HepG2 (cell line): ENCODE data around the gene COL4A2. TPM values are rescaled to one million over a fixed set of nuclear protein-coding genes. Genes with fewer than 3 reads are reported as not detected.

Experiments
- ATAC-seq: fragments of 200-7000 bp; cut with Tn5 transposase; 3 replicates; pipeline ENCODE4 v1.9.1; 2020; ENCODE audit warnings: mild to moderate bottlenecking, moderate library complexity
- BruUV-seq: library from RNA; stranded (reverse); fragments of 400-500 nt; replicated peaks from 2 replicates; lab custom pipeline; 2021; lab: Mats Ljungman, UMichigan
- CTCF ChIA-PET: fragments of 300-600 bp; formaldehyde crosslinking; extraction: SDS; loops from one replicate; lab custom pipeline; 2021; ENCODE audit warnings: low total read pairs, inconsistent platforms, low intra/inter-chr PET ratio; lab: Yijun Ruan, JAX
- POLR2A ChIA-PET: fragments of 350-600 bp; sonication (Branson Sonifier 250); formaldehyde crosslinking; loops from one replicate; lab custom pipeline; 2020; ENCODE audit warnings: antibody characterized with exemption, inconsistent platforms; lab: Yijun Ruan, JAX
- DNase-seq: peaks from one replicate; pipeline ENCODE4 v3.0.0-alpha.2; 2015; ENCODE audit warnings: low spot score
- FAIRE-seq: peaks from 3 replicates; lab custom pipeline; 2011; peaks lifted over from hg19 to GRCh38; lab: Jason Lieb, UNC
- H2AFZ ChIP-seq: one replicate; pipeline ENCODE4 v1.6.1; 2011; ENCODE audit warnings: low read length, inconsistent platforms
- H3K27ac ChIP-seq: fragments of 300-600 bp; 3 replicates; pipeline ENCODE4 v1.8.0; 2011; ENCODE audit warnings: mixed run types, mild to moderate bottlenecking, mixed read lengths, low read length, inconsistent platforms; ENCODE audit not compliant: insufficient read depth; ENCODE audit errors: extremely low read length
- H3K27me3 ChIP-seq, 2 experiments: fragments of 200-600 bp in 1 of 2; 2 replicates in 1 of 2; 3 replicates in 1 of 2; pipeline versions ENCODE4 v1.6.0 to v1.8.0; 2011; ENCODE audit warnings: low read length in 2 of 2, mild to moderate bottlenecking in 2 of 2, moderate library complexity in 2 of 2, inconsistent platforms in 1 of 2; ENCODE audit not compliant: insufficient read depth in 2 of 2, control insufficient read depth in 1 of 2
- H3K36me3 ChIP-seq, 2 experiments: fragments of 200-600 bp in 1 of 2; replicated peaks in 1 of 2; 2 replicates in 1 of 2; 3 replicates in 1 of 2; pipeline versions ENCODE4 v1.5.1 to v1.8.0; 2011; ENCODE audit warnings: low read length in 2 of 2, inconsistent platforms in 1 of 2; ENCODE audit not compliant: insufficient read depth in 2 of 2, control insufficient read depth in 1 of 2
- H3K4me1 ChIP-seq: 2 replicates; pipeline ENCODE4 v1.5.1; 2012; ENCODE audit warnings: low read length, inconsistent platforms; ENCODE audit not compliant: insufficient read depth
- H3K4me2 ChIP-seq: 2 replicates; pipeline ENCODE4 v1.6.0; 2011; ENCODE audit warnings: low read depth, low read length, inconsistent platforms
- H3K4me3 ChIP-seq, 3 experiments: fragments of 200-600 bp in 1 of 3; sonication (generic), shearing (Covaris generic) in 1 of 3; replicated peaks in 1 of 3; 2 replicates each; pipeline ENCODE4 v1.5.1; 2011 to 2016; ENCODE audit warnings: low read length in 3 of 3, inconsistent platforms in 2 of 3, low read depth in 2 of 3, mild to moderate bottlenecking in 2 of 3, control low read depth in 1 of 3, mixed read lengths in 1 of 3; ENCODE audit not compliant: insufficient read depth in 1 of 3
- H3K79me2 ChIP-seq: one replicate; pipeline ENCODE4 v1.6.1; 2011; ENCODE audit warnings: low read length, inconsistent platforms; ENCODE audit not compliant: insufficient read depth
- H3K9ac ChIP-seq: 2 replicates; pipeline ENCODE4 v1.6.0; 2011; ENCODE audit warnings: mild to moderate bottlenecking, low read depth, low read length, inconsistent platforms; ENCODE audit not compliant: insufficient read depth
- H3K9me3 ChIP-seq: 2 replicates; pipeline ENCODE4 v1.5.1; 2012; ENCODE audit warnings: mild to moderate bottlenecking, low read length
- H4K20me1 ChIP-seq: 2 replicates; pipeline ENCODE4 v1.6.0; 2011; ENCODE audit warnings: inconsistent platforms, mild to moderate bottlenecking, low read length, moderate library complexity; ENCODE audit not compliant: insufficient read depth
- BCL3 ChIP-seq: sonication (generic); formaldehyde crosslinking; IDR thresholded peaks from 2 replicates; pipeline ENCODE4 v1.5.1; 2020; ENCODE audit warnings: mild to moderate bottlenecking, missing genetic modification reagents, moderate library complexity
- CAMTA2 ChIP-seq: sonication (generic); formaldehyde crosslinking; IDR thresholded peaks from 2 replicates; pipeline ENCODE4 v1.4.0; 2020; ENCODE audit warnings: mild to moderate bottlenecking, missing genetic modification reagents, borderline replicate concordance
- DRAP1 ChIP-seq: IDR thresholded peaks from 2 replicates; pipeline ENCODE4 v1.6.1; 2016; ENCODE audit warnings: missing genetic modification reagents, missing compliant biosample characterization
- ELF4 ChIP-seq: sonication (generic); formaldehyde crosslinking; IDR thresholded peaks from 2 replicates; pipeline ENCODE4 v1.5.0; 2020; ENCODE audit warnings: missing genetic modification reagents, mild to moderate bottlenecking, moderate library complexity, borderline replicate concordance
- KAT2B ChIP-seq: fragments of 150-350 bp; IDR thresholded peaks from 2 replicates; pipeline ENCODE4 v1.6.1; 2014; ENCODE audit warnings: low read depth, low read length, borderline replicate concordance
- KAT8 ChIP-seq: IDR thresholded peaks from 2 replicates; pipeline ENCODE4 v1.6.1; 2016; ENCODE audit warnings: missing genetic modification reagents, missing compliant biosample characterization
- RFXANK ChIP-seq: IDR thresholded peaks from 2 replicates; pipeline ENCODE4 v1.6.1; 2016
- SETDB1 ChIP-seq: sonication (generic); formaldehyde crosslinking; IDR thresholded peaks from 2 replicates; pipeline ENCODE4 v1.5.1; 2020; ENCODE audit warnings: missing genetic modification reagents, mild to moderate bottlenecking, borderline replicate concordance
- SOX6 ChIP-seq, 2 experiments: fragments of 450-650 bp in 1 of 2; sonication (generic) in 1 of 2; formaldehyde crosslinking in 1 of 2; IDR thresholded peaks; 2 replicates each; pipeline versions ENCODE4 v1.4.0 to v1.6.1; 2017 to 2020; ENCODE audit warnings: antibody characterized with exemption in 1 of 2, mild to moderate bottlenecking in 1 of 2, missing genetic modification reagents in 1 of 2
- TSC22D2 ChIP-seq: sonication (generic); formaldehyde crosslinking; IDR thresholded peaks from 2 replicates; pipeline ENCODE4 v1.5.1; 2020; ENCODE audit warnings: missing genetic modification reagents, mild to moderate bottlenecking, borderline replicate concordance
- ZBTB7A ChIP-seq: sonication (generic); formaldehyde crosslinking; IDR thresholded peaks from 2 replicates; pipeline ENCODE4 v1.8.0; 2022; ENCODE audit warnings: mild to moderate bottlenecking, missing genetic modification reagents
- ZNF274 ChIP-seq: sonication (generic); formaldehyde crosslinking; IDR thresholded peaks from 2 replicates; pipeline ENCODE4 v1.5.1; 2020; ENCODE audit warnings: mild to moderate bottlenecking, missing genetic modification reagents
- ZNF556 ChIP-seq: sonication (generic); formaldehyde crosslinking; IDR thresholded peaks from 2 replicates; pipeline ENCODE4 v1.4.0; 2020; ENCODE audit warnings: mild to moderate bottlenecking, missing genetic modification reagents, borderline replicate concordance
- ZNF569 ChIP-seq: sonication (generic); formaldehyde crosslinking; IDR thresholded peaks from 2 replicates; pipeline ENCODE4 v1.5.0; 2020; ENCODE audit warnings: mild to moderate bottlenecking, missing genetic modification reagents, moderate library complexity, borderline replicate concordance
- ZNF761 ChIP-seq: sonication (generic); formaldehyde crosslinking; conservative IDR thresholded peaks from 2 replicates; pipeline ENCODE4 v1.4.0; 2020; ENCODE audit warnings: mild to moderate bottlenecking, missing genetic modification reagents
- WGBS: methylation state at CpG from one replicate; pipeline ENCODE4 v1.1.6; 2017; ENCODE audit warnings: low lambda C conversion rate; 5-methylcytosine and 5-hydroxymethylcytosine counted together
- in situ Hi-C: cut with HindIII; loops from 2 replicates; pipeline ENCODE4 v1.10.0; 2017; ENCODE audit warnings: low pct_unique_long_range_greater_than_20kb; ENCODE audit not compliant: extremely low pct_ligation_motif_present
- intact Hi-C: fragments of 100-400 bp; cut with micrococcal nuclease; formaldehyde crosslinking; loops from one replicate; pipeline ENCODE4 v1.10.0; 2022; ENCODE audit not compliant: unreplicated experiment
- polyA plus RNA-seq, 8 experiments: library from polyadenylated mRNA; depleted of rRNA in 3 of 8; stranded (reverse) in 7 of 8; unstranded in 1 of 8; fragments of >200 nt; fragmentation: Illumina TruSeq in 4 of 8; extraction: Trizol in 4 of 8; gene quantifications; 2 replicates each; pipeline versions ENCODE4 v1.2.1 to v1.2.3, GENCODE V29; 2011 to 2016; ENCODE audit warnings: low read depth in 4 of 8, missing spikeins in 1 of 8, mixed read lengths in 1 of 8; ENCODE audit not compliant: insufficient read depth in 1 of 8
- total RNA-seq, 5 experiments: library from RNA; depleted of rRNA; stranded (reverse); fragments of >200 nt; fragmentation: Illumina TruSeq; extraction: Trizol; gene quantifications; 2 replicates each; pipeline ENCODE4 v1.2.3, GENCODE V29; 2016; ENCODE audit warnings: low read depth in 1 of 5
- TF ChIP-seq, protein P1 (sequence below): sonication (generic); formaldehyde crosslinking; IDR thresholded peaks from 2 replicates; pipeline ENCODE4 v1.4.0; 2020; ENCODE audit warnings: mild to moderate bottlenecking, missing genetic modification reagents

COL4A2 gene
- total and polyA plus RNA-seq, 2 of the 13 experiments (the other 11 are each of a cell fraction or from before 2014, with no cell fraction given), result 0.22 to 1.9 TPM

DNA sequence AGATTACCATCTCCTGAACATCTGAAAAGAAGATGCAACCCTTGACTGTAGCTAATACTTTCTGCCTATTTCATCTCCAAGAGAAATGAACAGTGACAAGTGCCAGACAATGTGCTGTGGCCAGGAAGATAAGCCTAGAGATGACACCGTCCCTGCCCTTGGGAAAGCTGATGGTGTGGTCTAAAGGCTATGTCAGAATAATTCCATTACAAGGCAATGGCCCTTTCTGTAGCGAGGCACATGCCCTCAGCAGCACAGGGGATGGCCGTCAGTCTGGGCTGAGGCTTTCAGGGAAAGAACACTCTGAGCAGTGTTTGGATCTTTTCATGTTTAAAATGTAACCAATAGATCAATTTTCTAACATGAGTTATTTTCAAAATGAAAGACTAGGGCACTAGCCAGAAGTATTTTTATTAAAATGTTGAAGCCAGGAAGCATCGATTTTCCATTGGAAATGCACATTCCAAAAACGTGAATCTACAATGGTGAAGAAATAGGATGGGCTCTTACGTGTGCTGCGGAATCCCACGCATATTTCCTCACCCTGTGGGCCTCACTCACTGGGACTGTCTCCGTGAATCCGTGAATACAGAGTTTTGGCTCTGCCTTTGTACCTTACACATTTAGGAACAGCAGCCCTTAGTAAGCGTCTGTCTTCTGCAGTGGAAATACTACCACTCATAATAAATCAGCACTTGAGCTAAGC is 22.2 kb upstream of the COL4A2 start:
- no peaks in the 10 kb centered on the region for H4K20me1 ChIP-seq
- no peak for FAIRE-seq

More for the DNA sequence above, 22.2 kb upstream of the COL4A2 start:
- Histone ChIP-seq H3K79me2 (no peaks in the 10 kb centered on the region), H3K4me1 (no peaks in the 10 kb centered on the region), H3K27ac (no peak overlapping the region), H3K4me3 (no peak overlapping the region), H3K27me3 (peaks cover 4 to 38% of the 10 kb centered on the region in 2 experiments), H2AFZ (no peak overlapping the region), H3K9ac (no peak overlapping the region), H3K9me3 (no peaks in the 10 kb centered on the region), H3K36me3 (no peaks in the 10 kb centered on the region), H3K4me2 (no peak overlapping the region)
- in situ Hi-C loops (no loop called here), intact Hi-C loops (no loop called here)
- no peak for ATAC-seq
- 6% methylated on average over 11 of the region's 11 CpGs for WGBS
- no peak for DNase-seq
- ChIA-PET CTCF (no interaction called here), POLR2A (no interaction called here)
- TF ChIP-seq, protein P1, sequence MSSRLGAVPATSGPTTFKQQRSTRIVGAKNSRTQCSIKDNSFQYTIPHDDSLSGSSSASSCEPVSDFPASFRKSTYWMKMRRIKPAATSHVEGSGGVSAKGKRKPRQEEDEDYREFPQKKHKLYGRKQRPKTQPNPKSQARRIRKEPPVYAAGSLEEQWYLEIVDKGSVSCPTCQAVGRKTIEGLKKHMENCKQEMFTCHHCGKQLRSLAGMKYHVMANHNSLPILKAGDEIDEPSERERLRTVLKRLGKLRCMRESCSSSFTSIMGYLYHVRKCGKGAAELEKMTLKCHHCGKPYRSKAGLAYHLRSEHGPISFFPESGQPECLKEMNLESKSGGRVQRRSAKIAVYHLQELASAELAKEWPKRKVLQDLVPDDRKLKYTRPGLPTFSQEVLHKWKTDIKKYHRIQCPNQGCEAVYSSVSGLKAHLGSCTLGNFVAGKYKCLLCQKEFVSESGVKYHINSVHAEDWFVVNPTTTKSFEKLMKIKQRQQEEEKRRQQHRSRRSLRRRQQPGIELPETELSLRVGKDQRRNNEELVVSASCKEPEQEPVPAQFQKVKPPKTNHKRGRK (CRISPR knock-in tag), result no peak
- TF ChIP-seq DRAP1, result no peak
- no peak for TF ChIP-seq KAT2B
- no peak for TF ChIP-seq BCL3 (CRISPR knock-in tag)
- TF ChIP-seq ZNF556, result no peak
- TF ChIP-seq TSC22D2 (CRISPR knock-in tag), result no peak
- no peak for TF ChIP-seq SOX6 (IDR thresholded peaks at IDR 0.05)
- no peak for TF ChIP-seq SOX6 (CRISPR knock-in tag; IDR thresholded peaks at IDR 0.05)
- no peak for TF ChIP-seq SETDB1
- no peak for TF ChIP-seq ZNF274 (CRISPR knock-in tag)
- TF ChIP-seq ELF4, result no peak
- TF ChIP-seq RFXANK, result no peak
- no peak for TF ChIP-seq ZNF761 (CRISPR knock-in tag)
- TF ChIP-seq ZNF569 (CRISPR knock-in tag), result no peak
- no peak for TF ChIP-seq CAMTA2 (CRISPR knock-in tag)
- TF ChIP-seq KAT8 (CRISPR knock-in tag), result no peak
- TF ChIP-seq ZBTB7A (CRISPR knock-in tag), result no peak
- no TSS peak for BruUV-seq
